ENCODE data around the gene SFRP4. TPM values are rescaled to one million over a fixed set of nuclear protein-coding genes. Genes with fewer than 3 reads are reported as not detected.

SFRP4 gene
- total RNA-seq, 1 donor from 2014 or later: 0.26 TPM

- FAIRE-seq: no peak
- no peak overlapping the region for H3K4me3 ChIP-seq (ENCODE audit: low read depth, low read length)
- no peaks in the 10 kb centered on the region for H3K36me3 ChIP-seq (ENCODE audit: control insufficient read depth, insufficient read depth, low read length)
- no peak for DNase-seq (ENCODE audit: low read depth)
- TF ChIP-seq CTCF (IDR thresholded peaks at IDR 0.05; ENCODE audit: insufficient read depth, low read length, severe bottlenecking): no peak
- H3K27me3 ChIP-seq (ENCODE audit: control insufficient read depth, insufficient read depth, low read length): no peaks in the 10 kb centered on the region
Observed at GRCh38 chr7:37930226-37930948, 13.8 kb upstream of the SFRP4 start.

GRCh38 chr7:37928878-37929277 lies 12.3 kb upstream of the SFRP4 start:
- DNase-seq (ENCODE audit: low read depth) (no peak), FAIRE-seq (no peak)
- Histone ChIP-seq H3K36me3 (ENCODE audit: control insufficient read depth, insufficient read depth, low read length) (no peaks in the 10 kb centered on the region), H3K4me3 (ENCODE audit: low read depth, low read length) (no peak overlapping the region), H3K27me3 (ENCODE audit: control insufficient read depth, insufficient read depth, low read length) (no peaks in the 10 kb centered on the region)
- TF ChIP-seq CTCF (IDR thresholded peaks at IDR 0.05; ENCODE audit: insufficient read depth, low read length, severe bottlenecking): no peak

GRCh38 chr7:37927773-37928444 lies 11.3 kb upstream of the SFRP4 start:
- no peaks in the 10 kb centered on the region for H3K27me3 ChIP-seq (ENCODE audit: control insufficient read depth, insufficient read depth, low read length)
- FAIRE-seq: no peak

GRCh38 chr7:37925620-37926019 lies 9.0 kb upstream of the SFRP4 start:
- FAIRE-seq: no peak
- Histone ChIP-seq H3K36me3 (ENCODE audit: control insufficient read depth, insufficient read depth, low read length) (no peaks in the 10 kb centered on the region), H3K4me3 (ENCODE audit: low read depth, low read length) (no peak overlapping the region), H3K27me3 (ENCODE audit: control insufficient read depth, insufficient read depth, low read length) (no peaks in the 10 kb centered on the region)
- DNase-seq (ENCODE audit: low read depth): no peak
- no peak for TF ChIP-seq CTCF (IDR thresholded peaks at IDR 0.05; ENCODE audit: insufficient read depth, low read length, severe bottlenecking)

More at GRCh38 chr7:37927773-37928444, 11.3 kb upstream of the SFRP4 start:
- DNase-seq (ENCODE audit: low read depth): no peak
- Histone ChIP-seq H3K36me3 (ENCODE audit: control insufficient read depth, insufficient read depth, low read length) (no peaks in the 10 kb centered on the region), H3K4me3 (ENCODE audit: low read depth, low read length) (no peak overlapping the region)
- no peak for TF ChIP-seq CTCF (IDR thresholded peaks at IDR 0.05; ENCODE audit: insufficient read depth, low read length, severe bottlenecking)

- no peaks in the 10 kb centered on the region for H3K36me3 ChIP-seq (ENCODE audit: control insufficient read depth, insufficient read depth, low read length)
- H3K27me3 ChIP-seq (ENCODE audit: control insufficient read depth, insufficient read depth, low read length): no peaks in the 10 kb centered on the region
- no peak for FAIRE-seq
- no peak for DNase-seq (ENCODE audit: low read depth)
- TF ChIP-seq CTCF (IDR thresholded peaks at IDR 0.05; ENCODE audit: insufficient read depth, low read length, severe bottlenecking): no peak
- H3K4me3 ChIP-seq (ENCODE audit: low read depth, low read length): no peak overlapping the region
Observed at GRCh38 chr7:37924491-37925041, 7.9 kb upstream of the SFRP4 start.

All from bronchial epithelial cell (primary cell).